Measurements from ENCODE around the gene EPM2AIP1.
A peak's percentile ranks its signal among the peaks of the same experiment; 100 is the strongest.

The EPM2AIP1 gene

DNA sequence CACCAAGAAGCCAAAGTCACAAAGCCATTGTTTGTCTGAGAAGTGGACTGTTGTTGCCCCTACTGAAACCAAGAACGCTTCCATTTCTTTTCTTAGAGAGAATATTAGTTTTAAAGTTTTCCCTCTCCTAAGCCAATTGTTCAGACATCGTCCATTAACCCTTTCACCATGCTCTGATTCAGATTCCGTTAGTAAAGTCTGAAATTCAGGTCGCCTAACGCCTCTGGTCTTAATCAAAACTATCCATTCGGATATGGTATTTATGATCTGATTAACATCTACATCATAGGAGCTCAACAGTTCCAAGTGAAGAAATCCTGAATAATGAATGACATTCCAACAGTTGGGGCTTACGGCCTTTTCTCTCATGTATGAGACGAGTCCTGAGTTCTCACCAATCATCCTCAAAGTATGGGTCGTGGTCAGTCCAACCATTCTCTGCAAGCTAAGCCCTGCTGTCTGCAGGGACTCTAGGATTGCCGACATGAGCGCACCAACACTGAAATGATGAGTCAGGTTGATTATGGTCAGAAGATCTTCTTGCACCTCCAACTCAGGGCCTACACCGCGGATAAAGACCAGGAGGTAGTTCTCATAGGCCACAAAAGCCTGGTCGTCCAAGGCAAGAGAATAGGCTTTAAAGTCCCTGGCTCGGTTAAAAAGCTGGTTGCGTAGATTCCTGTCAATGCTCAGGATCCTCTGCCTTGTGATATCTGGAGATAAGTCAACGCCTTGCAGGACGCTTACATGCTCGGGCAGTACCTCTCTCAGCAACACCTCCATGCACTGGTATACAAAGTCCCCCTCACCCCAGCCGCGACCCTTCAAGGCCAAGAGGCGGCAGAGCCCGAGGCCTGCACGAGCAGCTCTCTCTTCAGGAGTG, 767 bp downstream of the EPM2AIP1 start:
- TF ChIP-seq, protein P1, sequence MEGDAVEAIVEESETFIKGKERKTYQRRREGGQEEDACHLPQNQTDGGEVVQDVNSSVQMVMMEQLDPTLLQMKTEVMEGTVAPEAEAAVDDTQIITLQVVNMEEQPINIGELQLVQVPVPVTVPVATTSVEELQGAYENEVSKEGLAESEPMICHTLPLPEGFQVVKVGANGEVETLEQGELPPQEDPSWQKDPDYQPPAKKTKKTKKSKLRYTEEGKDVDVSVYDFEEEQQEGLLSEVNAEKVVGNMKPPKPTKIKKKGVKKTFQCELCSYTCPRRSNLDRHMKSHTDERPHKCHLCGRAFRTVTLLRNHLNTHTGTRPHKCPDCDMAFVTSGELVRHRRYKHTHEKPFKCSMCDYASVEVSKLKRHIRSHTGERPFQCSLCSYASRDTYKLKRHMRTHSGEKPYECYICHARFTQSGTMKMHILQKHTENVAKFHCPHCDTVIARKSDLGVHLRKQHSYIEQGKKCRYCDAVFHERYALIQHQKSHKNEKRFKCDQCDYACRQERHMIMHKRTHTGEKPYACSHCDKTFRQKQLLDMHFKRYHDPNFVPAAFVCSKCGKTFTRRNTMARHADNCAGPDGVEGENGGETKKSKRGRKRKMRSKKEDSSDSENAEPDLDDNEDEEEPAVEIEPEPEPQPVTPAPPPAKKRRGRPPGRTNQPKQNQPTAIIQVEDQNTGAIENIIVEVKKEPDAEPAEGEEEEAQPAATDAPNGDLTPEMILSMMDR (IDR thresholded peaks at IDR 0.05; ENCODE audit: low read depth, low read length): no peak
- DNase-seq (ENCODE audit: extremely low read depth, low read depth): peak; percentile 0

DNA sequence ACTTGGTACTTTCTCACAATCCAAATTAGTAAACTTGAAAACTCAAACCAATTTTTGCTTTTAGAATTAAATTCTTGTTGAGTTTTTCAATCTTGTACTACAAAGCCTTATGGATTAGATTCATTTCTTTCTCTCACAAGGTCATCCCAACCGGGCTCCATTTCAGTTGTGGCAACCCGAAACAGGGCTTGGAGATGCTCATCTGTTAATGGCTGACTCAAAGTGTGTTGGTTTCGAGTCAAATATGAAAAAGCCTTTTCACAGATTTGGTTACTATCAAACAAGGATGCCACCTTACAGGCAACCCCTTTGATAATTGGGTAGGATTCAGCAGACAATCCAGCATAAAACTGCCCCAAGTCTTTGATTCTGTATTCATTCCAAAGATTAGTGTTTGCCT, 1.8 kb downstream of the EPM2AIP1 start:
- TF ChIP-seq, protein P1 (IDR thresholded peaks at IDR 0.05; ENCODE audit: low read depth, low read length): no peak
- DNase-seq (ENCODE audit: extremely low read depth, low read depth): no peak

DNA sequence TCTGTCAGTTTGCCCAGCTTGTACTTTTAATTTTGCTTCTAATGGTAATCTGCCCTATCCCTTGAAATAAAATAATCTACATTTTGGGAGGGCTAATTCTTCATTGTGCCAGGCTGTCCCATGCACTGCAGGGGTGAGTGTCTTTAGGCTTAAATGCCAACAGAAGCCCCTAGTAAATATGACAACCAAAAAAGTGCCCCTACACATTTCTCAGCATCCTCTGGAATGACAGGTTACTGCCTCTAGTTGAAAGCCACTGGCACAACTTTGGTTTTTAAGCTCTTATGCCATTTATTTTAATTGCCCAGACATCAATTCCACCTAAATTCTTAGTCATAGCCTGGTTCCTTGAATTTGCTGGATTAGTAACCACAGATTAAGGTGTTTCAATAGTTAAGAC, 3.4 kb downstream of the EPM2AIP1 start:
- no peak for DNase-seq (ENCODE audit: extremely low read depth, low read depth)
- TF ChIP-seq, protein P1 (IDR thresholded peaks at IDR 0.05; ENCODE audit: low read depth, low read length): no peak

DNA sequence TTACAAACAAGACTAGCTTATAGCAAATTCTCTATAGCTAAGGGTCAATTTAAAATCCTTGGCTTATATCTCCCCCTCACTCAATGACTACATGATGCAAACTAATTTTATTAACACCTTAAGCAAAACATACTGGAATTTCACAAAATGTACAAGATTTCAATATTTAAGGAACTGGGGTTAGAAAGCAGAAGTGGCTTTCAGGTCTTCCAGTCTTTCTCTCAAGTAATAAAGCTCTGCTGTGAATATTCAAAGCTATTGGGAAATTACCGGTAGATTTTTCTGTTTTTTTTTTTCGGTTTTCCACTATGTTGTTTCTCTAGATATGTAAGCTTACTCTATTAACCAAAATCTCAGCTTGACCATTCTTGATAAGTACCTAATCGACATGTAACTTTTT, 3.9 kb downstream of the EPM2AIP1 start:
- no peak for DNase-seq (ENCODE audit: extremely low read depth, low read depth)
- TF ChIP-seq, protein P1 (IDR thresholded peaks at IDR 0.05; ENCODE audit: low read depth, low read length): no peak

DNA sequence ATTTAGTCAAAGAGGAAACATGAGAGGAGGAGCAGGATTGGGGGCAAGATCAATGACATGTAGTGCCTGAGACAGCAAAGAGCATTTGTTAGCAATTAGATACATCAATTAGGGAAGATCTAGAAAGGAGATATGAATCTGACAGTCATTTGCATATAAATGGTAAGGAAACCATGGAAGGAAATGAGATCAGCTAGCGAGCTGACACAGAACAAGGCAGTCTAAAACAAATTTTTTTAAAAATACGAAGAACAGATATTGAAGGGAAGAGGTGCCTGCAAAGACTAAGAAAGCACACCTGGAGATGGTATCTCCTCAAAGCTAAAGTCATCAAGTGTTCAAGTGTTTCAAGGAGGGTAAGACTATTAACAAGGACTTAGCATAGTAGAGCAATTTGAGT, 4.6 kb downstream of the EPM2AIP1 start:
- TF ChIP-seq, protein P1 (IDR thresholded peaks at IDR 0.05; ENCODE audit: low read depth, low read length): no peak
- DNase-seq (ENCODE audit: extremely low read depth, low read depth): no peak

DNA sequence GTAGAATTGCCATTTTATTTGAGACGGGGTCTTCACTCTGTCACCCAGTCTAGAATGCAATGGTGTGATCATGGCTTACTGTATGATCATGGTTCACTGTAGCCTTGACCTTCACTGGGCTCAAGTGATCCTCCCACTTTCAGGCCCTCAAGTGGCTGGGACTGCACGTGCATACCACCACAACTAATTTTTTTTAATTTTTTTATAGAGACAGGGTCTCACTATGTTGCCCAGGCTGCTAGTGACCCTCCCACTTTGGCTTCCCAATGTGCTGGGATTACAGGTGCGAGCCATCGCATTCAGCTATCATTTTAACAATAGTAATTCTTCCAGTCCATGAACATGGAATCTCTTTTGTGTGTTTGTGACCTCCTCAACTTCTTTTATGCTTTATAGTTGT, 11.9 kb downstream of the EPM2AIP1 start:
- no peak for DNase-seq (ENCODE audit: extremely low read depth, low read depth)
- TF ChIP-seq, protein P1 (IDR thresholded peaks at IDR 0.05; ENCODE audit: low read depth, low read length): no peak

DNA sequence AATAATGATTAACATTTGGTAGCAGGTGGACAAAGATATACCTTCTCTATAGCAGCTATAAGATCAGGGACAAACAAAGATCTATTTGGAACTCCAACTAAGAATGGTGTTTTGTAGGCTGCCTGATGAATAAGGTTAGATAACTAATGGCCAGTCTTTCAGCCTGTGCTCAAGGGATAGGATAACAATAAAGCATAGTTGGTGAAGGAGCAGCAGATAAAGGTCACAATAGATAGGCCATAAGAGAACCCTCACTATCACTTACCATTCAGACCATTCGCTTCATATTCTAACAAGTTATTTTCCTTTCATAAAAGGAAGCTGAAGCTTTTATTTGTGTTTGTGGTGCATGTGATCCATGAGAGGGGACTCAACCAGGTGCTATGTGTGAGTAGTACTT, 19.8 kb downstream of the EPM2AIP1 start:
- TF ChIP-seq, protein P1 (IDR thresholded peaks at IDR 0.05; ENCODE audit: low read depth, low read length): no peak
- no peak for DNase-seq (ENCODE audit: extremely low read depth, low read depth)

Measured in AG09319 (cell line).